ENCODE data around the gene VGLL4.

VGLL4 gene

DNA sequence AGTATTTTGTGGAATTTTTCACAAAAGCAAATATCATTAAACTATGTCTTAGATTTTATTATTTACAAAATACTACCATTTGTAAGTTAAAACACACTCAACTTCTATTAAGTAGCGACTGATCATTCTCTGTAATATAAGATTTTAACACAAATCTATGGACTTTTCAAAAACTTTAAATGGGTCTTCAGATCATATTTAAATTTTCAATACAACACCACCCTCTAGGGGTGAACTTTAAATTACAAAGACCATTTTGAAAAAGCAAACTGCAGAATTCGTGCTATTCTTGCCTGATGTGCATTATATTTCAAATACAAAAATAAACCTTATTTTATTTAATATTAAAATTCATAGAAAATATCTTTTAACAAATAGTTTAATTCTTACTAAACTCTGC, 8.2 kb upstream of the VGLL4 start:
- DNase-seq: peak; percentile 63

DNA sequence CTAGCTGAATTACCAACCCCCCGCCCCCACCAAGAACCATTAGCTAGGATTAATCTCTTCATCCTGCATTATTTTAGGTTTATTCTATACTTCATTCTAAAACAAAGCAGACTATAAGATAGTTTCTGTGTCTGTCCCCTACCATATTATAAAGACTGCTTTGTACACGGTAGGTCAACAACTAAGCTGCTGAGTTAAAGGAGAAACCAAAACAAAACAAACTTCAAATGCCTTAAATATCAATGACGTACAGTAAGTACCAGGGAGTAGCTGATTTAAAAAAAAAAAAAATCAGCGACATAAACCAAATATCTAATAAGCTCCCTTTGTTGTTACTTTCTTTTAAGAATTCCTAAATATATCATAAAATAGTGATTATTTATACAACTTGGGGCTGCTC, 7.8 kb upstream of the VGLL4 start:
- no peak for DNase-seq

DNA sequence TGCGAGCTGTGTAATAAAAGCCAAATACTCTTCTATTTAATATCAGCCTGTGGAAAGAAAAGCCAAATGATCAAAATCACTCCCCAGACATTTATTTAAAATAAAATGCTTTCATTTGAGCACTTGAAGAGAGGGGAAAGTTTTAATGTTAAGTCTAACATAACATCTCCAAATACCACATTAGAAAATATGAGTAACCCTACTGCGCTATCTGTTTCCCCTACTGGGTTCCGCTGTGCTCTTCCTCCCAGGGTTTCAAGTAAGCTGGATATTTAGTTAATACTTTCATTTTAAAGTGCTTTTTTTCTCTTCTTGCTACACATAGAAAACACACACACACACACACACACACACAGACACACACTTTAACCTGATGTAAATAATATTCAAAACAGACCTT, 6.7 kb upstream of the VGLL4 start:
- DNase-seq: no peak

DNA sequence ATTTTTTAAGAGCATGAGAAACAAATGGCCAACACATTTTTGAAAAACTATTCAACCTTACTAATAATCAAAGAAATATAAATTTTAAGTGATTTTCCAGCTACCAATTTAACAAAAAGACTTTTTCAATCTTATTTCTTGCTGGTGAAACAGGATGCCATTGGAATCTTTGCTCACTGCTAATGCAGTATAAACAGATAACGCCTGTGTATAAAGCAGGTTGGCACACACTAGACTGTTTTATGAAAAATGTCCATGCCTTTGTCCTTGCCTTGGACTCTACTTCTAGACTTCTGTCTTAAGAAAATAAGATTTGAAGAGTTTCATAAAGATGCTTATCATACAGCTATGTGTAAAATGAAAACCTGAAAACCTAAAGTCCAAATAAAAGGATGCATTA, 5.0 kb upstream of the VGLL4 start:
- no peak for DNase-seq

DNA sequence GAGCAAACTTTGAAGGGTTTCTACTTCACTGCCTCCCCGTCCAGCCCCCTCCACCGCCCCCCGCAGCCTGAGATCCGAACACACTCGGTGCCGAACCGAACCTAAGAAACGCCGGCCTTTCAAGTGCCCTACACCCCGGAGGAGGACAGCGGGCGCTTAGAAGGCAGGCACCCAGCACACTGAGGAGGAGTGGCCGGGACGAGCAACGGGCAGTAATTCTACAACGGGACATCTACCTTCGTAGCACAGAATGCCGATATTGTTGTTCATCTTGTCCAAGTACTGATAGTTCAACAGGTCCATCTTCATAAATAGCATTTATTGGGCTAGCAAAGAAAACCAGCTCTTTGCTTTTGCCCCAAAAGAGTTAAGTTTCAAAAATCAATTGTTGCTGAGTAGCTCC, 513 bp downstream of the VGLL4 start:
- DNase-seq: peak; percentile 19

DNA sequence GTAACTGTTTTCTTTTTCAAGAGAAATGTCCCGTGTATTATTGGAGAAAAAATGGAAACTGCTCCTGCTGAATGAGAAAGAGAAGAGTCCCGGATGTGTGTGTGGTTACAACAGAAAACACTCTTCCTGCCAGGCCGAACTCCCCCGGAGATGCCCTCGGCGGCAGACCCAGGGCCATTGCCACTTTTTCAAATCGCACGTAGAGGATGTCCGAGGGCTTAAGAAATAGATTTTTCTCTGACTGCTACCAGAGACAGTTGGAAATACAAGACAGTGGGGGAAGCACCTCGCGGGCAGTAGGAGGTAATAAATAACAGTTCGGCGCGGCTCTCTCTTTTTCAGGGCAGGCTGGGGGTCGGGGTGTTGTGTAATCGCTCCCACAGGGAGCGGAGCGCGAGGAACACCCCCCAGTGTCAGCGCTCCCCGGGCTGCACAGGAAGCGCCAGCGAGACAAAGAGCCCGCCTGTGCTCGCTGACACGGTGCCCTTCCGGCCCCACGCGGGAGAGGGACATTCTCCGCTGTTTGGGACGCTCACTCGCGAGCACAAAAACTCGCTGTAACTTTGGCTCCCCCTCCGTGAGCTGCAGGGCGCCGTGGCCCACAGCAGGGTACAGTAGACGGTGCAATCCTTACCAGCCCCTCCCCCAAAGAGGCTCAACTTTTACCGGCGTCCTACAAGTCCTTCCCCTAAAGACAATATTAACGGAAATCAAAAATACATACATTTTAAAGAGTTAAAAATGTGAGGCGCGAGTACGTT, 1.1 kb downstream of the VGLL4 start:
- peak; percentile 66 for DNase-seq

DNA sequence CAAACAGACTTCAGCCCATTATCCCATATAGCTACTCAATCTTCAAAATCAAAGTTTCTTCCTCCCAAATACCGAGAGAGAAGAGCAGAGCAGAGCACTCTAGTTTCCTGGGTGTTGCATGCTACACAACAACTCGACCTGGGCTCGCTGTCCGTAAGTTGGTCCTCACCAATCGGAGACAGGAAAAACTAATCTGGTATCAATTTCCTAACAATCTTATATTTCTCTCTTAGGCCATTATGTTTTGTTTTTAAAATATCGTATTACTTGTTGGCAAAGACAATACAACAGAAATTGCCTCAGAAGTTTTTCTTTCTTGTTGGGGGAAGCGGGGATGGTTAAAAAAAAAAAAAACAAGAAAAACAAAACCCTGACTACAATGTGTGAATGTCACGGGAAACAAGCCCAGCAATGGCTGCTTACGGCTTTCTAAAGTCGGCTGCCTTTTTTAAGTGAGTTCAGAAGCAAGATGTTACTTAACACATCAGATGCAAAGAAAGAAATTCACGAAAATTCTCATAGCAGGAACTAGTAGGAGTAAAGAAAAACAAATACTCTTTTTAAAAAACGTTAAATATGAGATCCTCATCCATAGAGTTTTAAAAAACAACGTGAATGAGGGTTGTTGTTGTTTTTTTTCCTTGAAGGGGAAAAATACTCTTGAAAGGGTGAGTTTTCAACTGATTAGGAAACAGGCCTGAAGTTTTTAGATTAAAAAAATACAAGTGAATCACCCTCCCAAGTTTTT, 1.9 kb downstream of the VGLL4 start:
- peak; percentile 36 for DNase-seq

DNA sequence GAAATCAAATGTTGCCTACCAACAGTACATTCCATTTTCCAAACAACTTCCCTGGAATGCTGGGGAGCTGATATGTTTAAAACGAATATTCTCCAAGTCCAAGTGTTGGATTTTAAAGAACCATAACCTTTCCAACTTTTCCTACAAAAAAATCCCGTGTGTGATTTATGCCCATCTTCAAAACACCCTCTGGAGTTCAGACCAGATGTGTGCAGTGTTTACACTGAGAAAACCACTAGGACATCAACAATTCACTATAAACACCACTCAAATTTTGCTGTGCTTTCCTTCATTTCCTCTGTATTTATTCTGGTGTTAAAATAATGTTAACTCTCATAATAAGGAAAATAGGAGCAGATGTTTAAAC, 2.4 kb downstream of the VGLL4 start:
- no peak for DNase-seq

DNA sequence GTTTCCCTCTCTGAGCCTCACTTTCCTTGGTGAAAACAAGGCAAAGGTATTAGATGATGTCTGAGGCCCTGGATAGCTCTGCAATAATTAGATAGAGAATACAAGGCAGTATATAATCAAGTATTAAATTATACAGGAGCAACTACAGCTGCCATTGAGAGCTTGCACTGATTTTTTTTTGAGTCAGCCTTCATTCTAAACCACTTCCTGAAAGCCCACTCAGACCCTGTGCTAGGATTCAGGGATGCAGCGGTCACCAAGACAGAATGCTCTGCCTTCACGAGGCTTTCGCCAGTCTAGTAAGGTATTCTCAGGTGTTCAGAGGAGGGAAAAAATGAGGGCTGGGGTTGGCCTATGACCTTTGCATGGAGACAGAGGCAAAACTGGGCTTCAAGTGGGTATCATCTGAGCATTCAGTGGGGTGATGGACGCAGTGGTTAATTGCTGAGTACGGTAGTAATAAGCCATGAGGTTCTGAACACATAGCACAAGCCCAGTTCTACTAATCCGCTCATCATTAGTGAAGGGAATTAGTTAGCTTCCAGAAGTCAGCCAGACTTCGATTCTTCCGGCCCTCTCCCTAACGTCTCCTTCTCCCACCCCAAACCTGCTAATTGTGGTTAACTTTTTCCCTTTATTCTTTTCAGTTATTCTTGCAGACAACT, 3.6 kb downstream of the VGLL4 start:
- DNase-seq: no peak

DNA sequence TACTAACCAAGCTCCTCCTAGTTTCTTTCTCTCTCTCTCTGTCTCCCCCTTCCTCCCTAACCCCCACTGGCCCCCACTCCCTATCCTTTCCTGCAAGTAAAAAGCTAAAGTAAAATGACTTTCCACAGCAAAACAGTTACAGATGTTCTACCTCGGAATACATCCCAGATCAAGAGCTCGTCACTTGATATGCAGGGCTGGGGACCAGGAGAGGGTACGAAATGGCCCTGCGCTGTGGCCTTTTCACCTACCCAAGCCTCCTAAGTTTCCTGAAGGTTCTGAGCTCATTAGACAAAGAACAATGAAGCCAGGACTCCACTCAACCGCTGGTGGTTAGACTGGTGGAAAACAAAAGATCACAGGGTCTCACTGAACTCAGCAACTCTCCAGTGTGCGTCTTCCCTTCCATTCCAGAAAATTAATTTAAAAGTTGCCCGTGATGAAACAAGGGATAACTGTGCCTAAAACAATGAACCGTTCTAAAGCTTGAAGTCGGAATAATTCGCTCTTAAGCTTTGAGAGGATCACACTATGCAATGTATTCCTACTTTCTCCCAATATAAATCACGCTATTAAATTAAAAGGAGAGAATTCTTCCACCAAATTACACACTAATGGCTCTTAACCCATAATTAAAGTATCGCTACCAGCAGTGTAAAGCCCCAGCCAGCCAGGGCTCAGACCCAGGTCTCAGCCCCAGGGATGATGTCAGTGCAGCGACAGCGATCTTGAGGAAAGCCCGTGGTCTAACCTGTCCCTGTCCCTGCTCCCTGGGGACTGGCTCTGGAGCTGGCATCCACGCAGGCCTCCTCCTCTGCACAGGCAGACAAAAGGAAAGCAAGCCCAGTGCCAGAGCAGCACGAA, 5.0 kb downstream of the VGLL4 start:
- no peak for DNase-seq

DNA sequence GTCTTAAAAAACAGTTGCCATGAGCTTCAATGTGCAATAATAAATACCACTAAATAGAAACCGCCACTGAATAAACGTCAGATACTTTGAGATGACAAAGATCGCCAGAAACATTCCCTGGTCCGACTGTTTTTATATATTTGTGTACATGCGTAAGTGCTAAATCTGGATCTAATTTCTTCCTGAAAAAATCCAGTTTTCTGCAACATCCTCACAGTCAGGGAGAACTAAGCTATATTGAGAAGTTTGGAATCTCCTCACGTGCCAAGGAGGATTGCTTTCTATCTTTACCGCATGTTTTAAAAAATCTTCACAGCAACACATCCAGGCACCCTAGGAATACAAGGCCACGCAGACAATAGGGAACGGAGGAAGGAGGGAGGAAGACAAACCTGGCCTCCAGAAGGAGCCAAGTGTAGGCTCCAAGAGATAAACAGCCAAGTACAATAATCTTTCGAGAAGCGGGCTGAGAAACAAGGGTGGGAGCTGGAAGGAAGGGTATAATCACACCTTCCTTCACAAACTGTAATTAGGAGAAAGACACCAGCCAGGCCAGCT, 5.7 kb downstream of the VGLL4 start:
- DNase-seq: no peak

DNA sequence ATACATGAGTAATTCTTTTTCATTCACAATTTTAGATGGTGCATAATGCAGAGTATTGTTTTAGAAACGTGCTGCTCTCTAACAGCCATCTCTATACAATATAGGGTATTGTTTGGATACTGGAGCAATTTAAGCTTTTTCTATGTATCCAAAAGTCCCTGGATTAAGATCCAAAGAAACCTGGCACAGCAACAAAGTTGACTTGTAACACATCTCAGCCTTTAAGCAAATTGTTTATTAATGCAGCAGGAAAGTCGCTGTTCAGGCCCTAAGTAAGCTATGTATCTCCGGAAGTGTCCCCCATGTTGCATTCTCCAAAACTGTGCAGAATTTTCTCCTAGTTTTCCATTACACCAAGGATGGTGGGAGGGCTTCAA, 7.3 kb downstream of the VGLL4 start:
- no peak for DNase-seq

DNA sequence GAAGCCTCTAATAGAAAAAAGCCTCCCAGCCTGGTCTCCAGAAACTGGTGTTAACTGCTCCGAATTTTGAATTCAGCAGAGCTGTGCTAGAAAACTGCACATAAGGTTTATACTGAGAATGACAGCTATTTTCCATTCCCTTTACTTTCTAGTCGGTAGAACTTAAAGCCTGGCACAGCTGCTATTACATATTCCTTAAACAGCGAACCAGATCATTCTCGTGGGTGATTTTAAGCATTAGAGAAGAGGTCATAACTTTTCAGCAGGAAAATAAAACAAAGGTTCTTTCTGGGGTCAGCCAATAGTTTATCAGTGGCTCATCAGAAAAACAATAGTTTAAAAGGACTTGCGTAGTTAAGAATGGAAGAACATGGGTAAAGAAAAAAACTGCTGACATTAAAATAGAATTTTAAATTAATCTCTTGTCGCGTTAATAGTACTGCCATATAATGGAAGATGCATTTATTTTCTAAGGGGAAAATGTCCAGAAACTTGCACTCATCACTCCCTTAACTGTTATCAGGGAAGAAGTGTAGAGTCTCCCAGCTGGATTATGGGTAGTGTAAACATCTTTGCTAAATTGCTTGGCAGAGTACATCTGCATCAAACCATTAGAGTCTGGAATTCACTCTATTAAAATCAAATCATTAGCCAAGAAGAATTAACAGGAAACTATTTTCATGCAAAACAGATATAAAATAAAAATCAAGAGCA, 7.9 kb downstream of the VGLL4 start:
- no peak for DNase-seq

DNA sequence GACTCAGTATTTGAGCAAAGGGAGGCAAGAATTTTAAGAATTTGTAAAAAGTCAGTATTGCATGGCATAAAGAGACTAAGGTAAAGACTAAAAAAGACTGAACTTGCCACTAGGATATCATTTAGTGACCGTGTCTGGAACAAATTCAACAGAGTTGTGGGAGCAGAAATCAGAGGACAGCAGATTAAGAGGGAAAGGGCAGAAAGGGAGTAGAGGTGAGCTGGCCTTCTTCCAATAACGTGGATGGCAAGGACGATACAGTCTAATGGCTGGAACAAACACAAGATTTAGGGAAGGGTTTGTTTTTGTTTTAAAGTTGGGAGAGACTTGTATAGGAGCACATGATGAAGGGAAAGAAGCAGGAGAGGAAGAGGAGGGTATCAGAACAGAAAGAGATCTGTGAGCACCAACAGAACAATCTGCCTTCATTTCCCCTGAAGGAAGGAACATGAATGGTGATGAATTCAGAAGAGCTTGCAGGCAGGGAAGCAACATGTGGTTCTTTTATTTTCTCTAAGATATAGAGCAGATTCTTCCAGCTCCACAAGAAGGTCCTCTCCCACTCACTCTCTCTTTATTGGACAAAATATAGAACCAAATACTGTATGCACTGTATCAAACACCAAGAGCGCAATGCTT, 8.6 kb downstream of the VGLL4 start:
- no peak for DNase-seq

DNA sequence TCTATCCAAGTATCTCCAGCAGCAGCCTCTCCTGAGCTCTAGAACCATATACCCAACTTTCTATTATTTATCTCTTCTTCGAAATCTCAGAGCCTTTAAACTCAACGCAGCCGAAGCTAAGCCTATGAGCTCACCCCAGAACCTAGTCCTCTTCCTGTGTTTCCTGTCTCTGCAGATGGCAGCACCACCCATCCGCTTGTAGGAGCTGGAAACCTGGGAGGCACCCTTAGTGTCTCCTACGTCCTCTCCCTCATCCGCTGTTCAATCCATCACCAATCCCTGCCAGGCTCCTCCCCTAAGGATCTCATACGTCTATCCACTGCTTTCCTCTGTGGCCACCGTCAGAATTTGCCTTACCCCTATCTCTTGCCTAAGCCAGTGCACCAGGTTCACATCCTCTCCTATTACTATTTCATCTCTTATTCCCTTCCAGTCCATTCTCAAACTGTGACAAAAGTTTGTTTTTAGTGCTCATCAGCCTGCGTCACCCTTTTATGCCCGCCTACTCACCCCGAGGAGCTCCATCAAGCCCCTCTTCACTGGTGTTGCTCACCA, 9.6 kb downstream of the VGLL4 start:
- peak; percentile 15 for DNase-seq

DNA sequence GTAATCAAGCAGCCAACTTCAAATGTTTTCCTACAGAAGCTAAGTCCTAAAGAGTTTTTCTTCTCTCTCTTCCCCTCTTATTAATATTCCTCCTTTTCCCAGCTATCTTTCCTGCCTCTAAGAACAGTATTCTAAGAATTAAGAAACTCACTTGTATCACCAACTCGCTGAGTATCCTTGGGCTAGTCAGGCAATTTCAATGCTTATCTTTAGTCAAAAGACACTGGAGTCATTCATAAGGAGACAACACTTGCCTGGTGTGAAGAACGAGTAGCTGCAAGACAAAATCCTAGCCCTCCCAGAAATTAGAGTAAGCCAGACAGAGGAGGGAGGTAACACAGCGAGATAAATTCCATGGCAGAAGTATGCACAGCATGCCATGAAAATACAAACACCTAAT, 10.7 kb downstream of the VGLL4 start:
- DNase-seq: no peak

DNA sequence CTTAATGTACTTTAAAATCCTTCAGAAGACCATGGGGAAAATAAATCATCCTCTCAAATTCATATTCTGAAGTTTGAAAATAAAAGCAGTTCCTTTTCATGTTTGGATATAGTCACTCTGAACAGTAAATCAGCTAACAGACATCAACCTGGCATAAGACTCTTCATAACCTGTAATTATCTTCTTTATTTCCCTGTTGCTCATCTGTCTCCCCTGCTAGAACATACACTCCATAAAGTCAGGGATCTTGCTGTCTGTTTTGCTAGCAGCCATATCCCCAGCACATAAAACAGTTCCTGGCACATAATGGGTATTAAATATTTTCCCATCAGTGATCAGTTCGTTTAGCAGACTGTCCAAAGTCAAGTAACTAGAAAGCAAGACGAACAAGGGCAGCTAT, 11.2 kb downstream of the VGLL4 start:
- no peak for DNase-seq

DNA sequence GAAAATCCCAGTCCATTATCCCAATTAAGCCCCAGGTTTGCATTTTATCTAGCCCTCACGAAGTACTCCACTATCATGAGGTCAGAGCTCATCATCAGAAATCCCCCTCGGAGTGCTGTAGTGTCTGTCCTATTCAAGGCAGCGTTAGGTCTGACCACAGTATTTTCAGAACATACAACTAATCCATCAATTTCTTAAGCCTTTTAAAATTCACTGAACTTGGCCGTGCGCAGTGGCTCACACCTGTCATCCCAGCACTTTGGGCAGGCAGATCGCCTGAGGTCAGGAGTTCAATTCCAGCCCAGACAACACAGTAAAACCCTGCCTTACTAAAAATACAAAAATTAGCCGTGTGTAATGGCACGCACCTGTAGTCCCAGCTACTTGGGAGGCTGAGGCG, 11.9 kb downstream of the VGLL4 start:
- DNase-seq: no peak

DNA sequence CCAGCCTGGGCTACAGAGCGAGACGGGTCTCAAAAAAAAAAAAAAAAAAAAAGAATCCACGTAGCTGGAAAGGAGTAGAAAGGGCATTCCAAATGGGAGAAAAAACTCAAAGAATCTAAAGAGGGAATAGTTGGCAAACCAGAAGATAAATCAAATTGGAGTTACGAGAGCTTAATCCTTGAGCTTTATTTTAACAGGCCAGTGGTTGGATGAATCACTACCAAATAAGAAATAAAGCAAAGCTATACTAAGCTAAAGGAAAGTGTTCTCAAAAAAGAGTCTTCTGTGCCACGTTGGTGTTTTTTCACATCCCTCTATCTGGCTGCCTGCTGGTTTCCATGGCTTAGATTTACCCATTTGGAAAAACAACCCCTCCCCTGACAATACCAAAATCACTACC, 14.0 kb downstream of the VGLL4 start:
- no peak for DNase-seq

DNA sequence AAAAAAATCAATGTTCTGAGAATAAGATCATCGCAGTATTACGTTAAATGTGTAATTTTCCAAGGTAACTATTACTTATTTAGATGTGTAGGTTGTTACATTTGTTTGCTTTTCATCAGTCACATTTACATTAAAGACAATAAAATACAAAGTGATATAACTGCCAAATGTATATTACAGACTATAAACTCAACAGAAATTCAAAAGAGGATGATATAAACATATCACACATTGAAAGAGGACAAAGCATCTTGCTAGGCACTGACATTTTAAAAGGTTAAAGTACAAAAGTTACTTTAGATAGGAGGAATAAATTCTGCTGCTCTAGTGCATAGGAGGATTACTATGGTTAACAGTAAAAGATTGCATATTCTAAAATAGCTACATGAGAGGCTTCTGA, 16.1 kb downstream of the VGLL4 start:
- DNase-seq: no peak

DNA sequence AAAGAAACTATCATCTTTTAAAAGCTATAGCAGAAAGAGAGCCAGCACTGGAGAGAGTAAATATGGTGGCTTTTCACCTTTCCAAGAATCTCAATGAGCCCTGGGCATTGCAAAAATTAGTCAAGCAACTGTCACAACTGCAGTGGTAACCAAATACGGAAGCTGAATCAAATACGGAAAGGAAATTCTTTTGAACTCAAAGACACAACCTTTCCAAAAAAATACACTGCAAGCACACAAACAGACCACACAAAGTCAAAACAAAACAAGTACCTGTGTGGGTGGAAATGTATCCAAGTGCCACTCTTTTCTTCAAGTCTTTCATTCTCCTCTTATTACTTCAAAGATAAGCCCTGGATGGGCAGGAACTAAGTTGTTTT, 17.6 kb downstream of the VGLL4 start:
- peak; percentile 4 for DNase-seq
